Transverse colon (tissue), 4 donors: ENCODE results near the gene IP6K3.

Source experiments
- EP300 ChIP-seq: sonication (generic); formaldehyde crosslinking; IDR thresholded peaks from one replicate; pipeline ENCODE4 v1.6.1; 2017; ENCODE audit warnings: antibody characterized with exemption, low read depth
- POLR2A ChIP-seq: fragments of 450-650 bp; IDR thresholded peaks from one replicate; pipeline ENCODE4 v1.6.1; 2016; ENCODE audit warnings: antibody characterized with exemption, mild to moderate bottlenecking, moderate library complexity
- POLR2AphosphoS5 ChIP-seq, 3 donors: sonication (generic); formaldehyde crosslinking; IDR thresholded peaks; one replicate each; pipeline ENCODE4 v1.6.1; 2016; ENCODE audit warnings: antibody characterized with exemption in 3 of 3
- TF ChIP-seq, protein P1 (sequence below), 5 experiments: fragments of 200-600 bp in 3 of 5; fragments of 450-650 bp in 2 of 5; sonication (generic) in 3 of 5; IDR thresholded peaks; 1 replicate in 2 of 5; 2 replicates in 3 of 5; pipeline ENCODE4 v1.5.1; 2016 to 2017; ENCODE audit warnings: antibody characterized with exemption in 5 of 5, inconsistent platforms in 3 of 5, mild to moderate bottlenecking in 2 of 5, moderate library complexity in 1 of 5

DNA sequence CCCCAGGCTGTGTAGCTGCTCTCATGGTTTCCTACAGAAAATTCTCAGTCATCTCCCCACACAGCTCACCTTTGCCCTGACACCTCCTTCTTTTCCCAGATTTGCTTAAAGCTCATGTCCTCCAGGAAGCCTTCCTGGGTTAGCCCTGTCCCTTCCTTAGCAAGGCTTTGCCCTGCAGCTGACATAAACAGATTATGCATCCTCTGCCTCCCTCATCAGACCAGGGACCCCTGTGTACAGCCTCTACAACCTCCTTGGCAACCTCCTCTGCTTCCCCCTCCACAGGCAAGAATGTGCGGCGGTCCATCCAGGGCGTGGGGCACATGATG lies 75.0 kb downstream of the IP6K3 start:
- TF ChIP-seq, protein P1, sequence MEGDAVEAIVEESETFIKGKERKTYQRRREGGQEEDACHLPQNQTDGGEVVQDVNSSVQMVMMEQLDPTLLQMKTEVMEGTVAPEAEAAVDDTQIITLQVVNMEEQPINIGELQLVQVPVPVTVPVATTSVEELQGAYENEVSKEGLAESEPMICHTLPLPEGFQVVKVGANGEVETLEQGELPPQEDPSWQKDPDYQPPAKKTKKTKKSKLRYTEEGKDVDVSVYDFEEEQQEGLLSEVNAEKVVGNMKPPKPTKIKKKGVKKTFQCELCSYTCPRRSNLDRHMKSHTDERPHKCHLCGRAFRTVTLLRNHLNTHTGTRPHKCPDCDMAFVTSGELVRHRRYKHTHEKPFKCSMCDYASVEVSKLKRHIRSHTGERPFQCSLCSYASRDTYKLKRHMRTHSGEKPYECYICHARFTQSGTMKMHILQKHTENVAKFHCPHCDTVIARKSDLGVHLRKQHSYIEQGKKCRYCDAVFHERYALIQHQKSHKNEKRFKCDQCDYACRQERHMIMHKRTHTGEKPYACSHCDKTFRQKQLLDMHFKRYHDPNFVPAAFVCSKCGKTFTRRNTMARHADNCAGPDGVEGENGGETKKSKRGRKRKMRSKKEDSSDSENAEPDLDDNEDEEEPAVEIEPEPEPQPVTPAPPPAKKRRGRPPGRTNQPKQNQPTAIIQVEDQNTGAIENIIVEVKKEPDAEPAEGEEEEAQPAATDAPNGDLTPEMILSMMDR (IDR thresholded peaks at IDR 0.05): no peak
- TF ChIP-seq EP300 (no peak), POLR2A (no peak), POLR2AphosphoS5 (IDR thresholded peaks at IDR 0.05) (no peak)
